Endothelial cell of umbilical vein (primary cell): ENCODE data around the gene ZSCAN25. TPM values are rescaled to one million over a fixed set of nuclear protein-coding genes. Genes with fewer than 3 reads are reported as not detected.

ENCODE experiments used
- BruUV-seq: library from RNA; stranded (reverse); fragments of 400-500 nt; replicated peaks from 2 replicates; lab custom pipeline; 2021; lab: Mats Ljungman, UMichigan
- CTCF ChIA-PET: fragments of 300-600, 350-600 bp; sonication (Branson Sonifier 250); formaldehyde crosslinking; loops from one replicate; lab custom pipeline; 2021; ENCODE audit warnings: antibody characterized with exemption, inconsistent platforms; lab: Charles Lee
- POLR2A ChIA-PET: fragments of 300-600, 350-600 bp; sonication (Branson Sonifier 250); formaldehyde crosslinking; loops from one replicate; lab custom pipeline; 2021; ENCODE audit warnings: antibody characterized with exemption, inconsistent platforms; lab: Charles Lee
- DNase-seq: peaks from one replicate; pipeline ENCODE4 v3.0.0-alpha.2; 2011; ENCODE audit warnings: low read depth, low spot score
- FAIRE-seq: peaks from 2 replicates; lab custom pipeline; 2011; peaks lifted over from hg19 to GRCh38; lab: Jason Lieb, UNC
- H2AFZ ChIP-seq: 2 replicates; pipeline ENCODE4 v1.6.0; 2012; ENCODE audit warnings: low read depth, low read length, control low read depth, inconsistent platforms
- H3K27ac ChIP-seq: 2 replicates; pipeline ENCODE4 v1.5.1; 2011; ENCODE audit warnings: low read depth, mild to moderate bottlenecking, control low read depth, low read length, moderate library complexity; ENCODE audit not compliant: insufficient read depth
- H3K27me3 ChIP-seq, 2 experiments: 2 replicates each; pipeline versions ENCODE4 v1.6.0 to v1.6.1; 2011; ENCODE audit warnings: low read length in 2 of 2, mixed read lengths in 1 of 2; ENCODE audit not compliant: control insufficient read depth in 2 of 2, insufficient read depth in 2 of 2
- H3K36me3 ChIP-seq, 2 experiments: 2 replicates in 1 of 2; 3 replicates in 1 of 2; pipeline ENCODE4 v1.5.1; 2011; ENCODE audit warnings: low read length in 2 of 2, mild to moderate bottlenecking in 1 of 2, moderate library complexity in 1 of 2; ENCODE audit not compliant: control insufficient read depth in 2 of 2, insufficient read depth in 2 of 2; ENCODE audit errors: extremely low read depth in 1 of 2
- H3K4me1 ChIP-seq: 3 replicates; pipeline ENCODE4 v1.5.1; 2011; ENCODE audit warnings: mild to moderate bottlenecking, low read length; ENCODE audit not compliant: control insufficient read depth, insufficient read depth; ENCODE audit errors: extremely low read depth
- H3K4me2 ChIP-seq: 2 replicates; pipeline ENCODE4 v1.6.1; 2011; ENCODE audit warnings: low read length, control low read depth, mixed read lengths; ENCODE audit not compliant: insufficient read depth
- H3K4me3 ChIP-seq, 3 experiments: fragments of 200-600 bp in 1 of 3; sonication (generic), shearing (Covaris generic) in 1 of 3; replicated peaks in 1 of 3; 2 replicates each; pipeline ENCODE4 v1.5.1; 2011 to 2016; ENCODE audit warnings: control low read depth in 3 of 3, low read length in 3 of 3, mild to moderate bottlenecking in 2 of 3, inconsistent platforms in 1 of 3, low read depth in 1 of 3, moderate library complexity in 1 of 3; ENCODE audit not compliant: insufficient read depth in 1 of 3
- H3K79me2 ChIP-seq: 2 replicates; pipeline ENCODE4 v1.6.0; 2012; ENCODE audit warnings: low read length, inconsistent platforms; ENCODE audit not compliant: control insufficient read depth, insufficient read depth
- H3K9ac ChIP-seq: replicated peaks from 2 replicates; pipeline ENCODE3; 2011; ENCODE audit warnings: low read length, control low read depth; ENCODE audit not compliant: insufficient read depth; ENCODE audit errors: extremely low read depth
- H3K9me1 ChIP-seq: replicated peaks from 3 replicates; pipeline ENCODE4 v1.6.0; 2011; ENCODE audit warnings: mild to moderate bottlenecking, low read length; ENCODE audit not compliant: control insufficient read depth, insufficient read depth; ENCODE audit errors: extremely low read depth
- H3K9me3 ChIP-seq: replicated peaks from 2 replicates; pipeline ENCODE4 v1.5.1; 2012; ENCODE audit warnings: low read length, inconsistent platforms; ENCODE audit not compliant: control insufficient read depth, insufficient read depth
- H4K20me1 ChIP-seq: replicated peaks from 2 replicates; pipeline ENCODE3; 2011; ENCODE audit warnings: mild to moderate bottlenecking, low read length; ENCODE audit not compliant: control insufficient read depth, insufficient read depth; ENCODE audit errors: extremely low read depth
- EZH2 ChIP-seq: IDR thresholded peaks from 2 replicates; pipeline ENCODE4 v1.6.1; 2012; ENCODE audit warnings: borderline replicate concordance, low read depth, mild to moderate bottlenecking, moderate library complexity, low read length, inconsistent platforms; ENCODE audit not compliant: severe bottlenecking
- FOS ChIP-seq: IDR thresholded peaks from 2 replicates; pipeline ENCODE4 v1.6.1; 2011; ENCODE audit warnings: mild to moderate bottlenecking, low read length, moderate library complexity, borderline replicate concordance; ENCODE audit not compliant: insufficient read depth
- GATA2 ChIP-seq: IDR thresholded peaks from 2 replicates; pipeline ENCODE4 v1.7.0; 2011; ENCODE audit warnings: low read depth, mild to moderate bottlenecking, moderate library complexity, mixed read lengths, low read length; ENCODE audit not compliant: insufficient read length, insufficient read depth
- JUN ChIP-seq: IDR thresholded peaks from 2 replicates; pipeline ENCODE4 v1.6.1; 2011; ENCODE audit warnings: borderline replicate concordance, low read depth; ENCODE audit not compliant: insufficient read length, insufficient read depth
- MAX ChIP-seq: IDR thresholded peaks from 2 replicates; pipeline ENCODE4 v1.6.1; 2011; ENCODE audit not compliant: insufficient read depth, insufficient read length
- MYC ChIP-seq: IDR thresholded peaks from one replicate; pipeline ENCODE4 v1.6.1; 2011; ENCODE audit warnings: mild to moderate bottlenecking, low read depth, low read length
- POLR2A ChIP-seq: IDR thresholded peaks from 2 replicates; pipeline ENCODE4 v1.6.1; 2012; ENCODE audit warnings: low read depth, mild to moderate bottlenecking, control low read depth, low read length
- POLR2AphosphoS5 ChIP-seq: IDR thresholded peaks from 2 replicates; pipeline ENCODE4 v1.6.1; 2012; ENCODE audit warnings: low read depth, mild to moderate bottlenecking, control low read depth, low read length, moderate library complexity; ENCODE audit not compliant: insufficient read depth
- dilution Hi-C: fragments of 300-500 bp; cut with MboI; formaldehyde crosslinking; loops from one replicate; pipeline ENCODE4 v1.15.0; 2019; ENCODE audit warnings: low sequenced_read_pairs; ENCODE audit not compliant: extremely low pct_ligation_motif_present
- intact Hi-C: fragments of 100-400 bp; cut with micrococcal nuclease; formaldehyde crosslinking; loops from one replicate; pipeline ENCODE4 v1.10.0; 2022
- polyA plus RNA-seq, 4 experiments: library from polyadenylated mRNA; depleted of rRNA in 3 of 4; stranded (reverse) in 3 of 4; unstranded in 1 of 4; fragments of >200 nt; gene quantifications; 2 replicates each; pipeline versions ENCODE4 v1.2.1 to v1.2.3, GENCODE V29; 2011 to 2012; ENCODE audit warnings: missing spikeins in 1 of 4
- total RNA-seq: library from RNA; stranded (reverse); gene quantifications from 2 replicates; pipeline ENCODE4 v1.2.3, GENCODE V29; 2021
- TF ChIP-seq, protein P1 (sequence below), 2 donors: IDR thresholded peaks; 1 replicate in 1 of 2; 2 replicates in 1 of 2; pipeline ENCODE4 v1.5.1; 2011; ENCODE audit warnings: low read length in 2 of 2, mild to moderate bottlenecking in 2 of 2, moderate library complexity in 2 of 2, control low read depth in 1 of 2, inconsistent platforms in 1 of 2, low read depth in 1 of 2; ENCODE audit not compliant: insufficient read depth in 1 of 2; ENCODE audit errors: extremely low read depth in 1 of 2

Gene ZSCAN25
- total and polyA plus RNA-seq, 2 donors (not counting 3 experiments of a cell fraction or from before 2014, with no cell fraction given): 8.9 to 13.8 TPM

GRCh38 chr7:99628471-99629465, 12.0 kb downstream of the ZSCAN25 start:
- no peaks in the 10 kb centered on the region for H3K79me2 ChIP-seq
- H3K27ac ChIP-seq: no peak overlapping the region
- POLR2A ChIA-PET: no interaction called here
- no peaks in the 10 kb centered on the region for H4K20me1 ChIP-seq
- H3K4me2 ChIP-seq: no peak overlapping the region
- H3K9me3 ChIP-seq: no peaks in the 10 kb centered on the region
- dilution Hi-C loops: no loop called here
- FAIRE-seq (no peak), DNase-seq (no peak)
- BruUV-seq: no TSS peak
- no peak overlapping the region for H3K9ac ChIP-seq
- no peaks in the 10 kb centered on the region for H3K4me1 ChIP-seq
- CTCF ChIA-PET: no interaction called here
- no peak for TF ChIP-seq GATA2
- no peak for TF ChIP-seq EZH2
- no peak for TF ChIP-seq POLR2AphosphoS5
- TF ChIP-seq, protein P1, sequence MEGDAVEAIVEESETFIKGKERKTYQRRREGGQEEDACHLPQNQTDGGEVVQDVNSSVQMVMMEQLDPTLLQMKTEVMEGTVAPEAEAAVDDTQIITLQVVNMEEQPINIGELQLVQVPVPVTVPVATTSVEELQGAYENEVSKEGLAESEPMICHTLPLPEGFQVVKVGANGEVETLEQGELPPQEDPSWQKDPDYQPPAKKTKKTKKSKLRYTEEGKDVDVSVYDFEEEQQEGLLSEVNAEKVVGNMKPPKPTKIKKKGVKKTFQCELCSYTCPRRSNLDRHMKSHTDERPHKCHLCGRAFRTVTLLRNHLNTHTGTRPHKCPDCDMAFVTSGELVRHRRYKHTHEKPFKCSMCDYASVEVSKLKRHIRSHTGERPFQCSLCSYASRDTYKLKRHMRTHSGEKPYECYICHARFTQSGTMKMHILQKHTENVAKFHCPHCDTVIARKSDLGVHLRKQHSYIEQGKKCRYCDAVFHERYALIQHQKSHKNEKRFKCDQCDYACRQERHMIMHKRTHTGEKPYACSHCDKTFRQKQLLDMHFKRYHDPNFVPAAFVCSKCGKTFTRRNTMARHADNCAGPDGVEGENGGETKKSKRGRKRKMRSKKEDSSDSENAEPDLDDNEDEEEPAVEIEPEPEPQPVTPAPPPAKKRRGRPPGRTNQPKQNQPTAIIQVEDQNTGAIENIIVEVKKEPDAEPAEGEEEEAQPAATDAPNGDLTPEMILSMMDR (IDR thresholded peaks at IDR 0.05; ENCODE audit: extremely low read depth in 1 of 2, insufficient read depth in 1 of 2, low read depth in 1 of 2, low read length in 2 of 2): no peak
- TF ChIP-seq MYC: no peak
- TF ChIP-seq JUN: no peak
- TF ChIP-seq MAX: no peak
- no peak for TF ChIP-seq FOS
- no peak for TF ChIP-seq POLR2A
- intact Hi-C loops: no loop called here
- H3K9me1 ChIP-seq: no peaks in the 10 kb centered on the region
- no peak overlapping the region for H3K4me3 ChIP-seq
- H3K36me3 ChIP-seq: peaks cover 25 to 50% of the 10 kb centered on the region in 2 experiments
- no peaks in the 10 kb centered on the region for H3K27me3 ChIP-seq
- no peak overlapping the region for H2AFZ ChIP-seq
